ENCODE data around the gene ANGPTL5. TPM values are rescaled to one million over a fixed set of nuclear protein-coding genes. Genes with fewer than 3 reads are reported as not detected.

ANGPTL5 gene
- total RNA-seq: not detected in 2 replicates

DNA sequence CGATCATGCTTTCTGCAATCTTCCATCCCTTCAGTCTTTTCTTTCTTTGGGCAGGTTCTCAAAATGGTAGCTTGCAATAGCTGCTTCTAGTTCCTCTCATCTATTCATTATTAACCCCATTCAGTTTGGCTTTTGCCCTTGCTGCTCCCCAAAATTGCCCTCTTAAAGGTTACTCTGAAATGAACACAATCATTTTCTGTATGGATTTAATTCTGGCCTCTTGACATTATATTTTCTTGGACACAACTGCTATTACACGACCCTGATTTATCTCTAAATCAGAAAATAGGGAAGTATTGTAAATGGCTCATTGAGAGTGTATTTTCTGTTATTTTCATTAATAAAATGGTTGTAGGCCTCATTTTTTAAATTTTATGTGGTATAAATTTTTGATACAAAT, at the start of gene ANGPTL5:
TSS of gene ANGPTL5 (minus strand) at position 101 of the 400 bp plus-strand sequence. CDS start 8,613 bp downstream, outside the sequence.

DNA sequence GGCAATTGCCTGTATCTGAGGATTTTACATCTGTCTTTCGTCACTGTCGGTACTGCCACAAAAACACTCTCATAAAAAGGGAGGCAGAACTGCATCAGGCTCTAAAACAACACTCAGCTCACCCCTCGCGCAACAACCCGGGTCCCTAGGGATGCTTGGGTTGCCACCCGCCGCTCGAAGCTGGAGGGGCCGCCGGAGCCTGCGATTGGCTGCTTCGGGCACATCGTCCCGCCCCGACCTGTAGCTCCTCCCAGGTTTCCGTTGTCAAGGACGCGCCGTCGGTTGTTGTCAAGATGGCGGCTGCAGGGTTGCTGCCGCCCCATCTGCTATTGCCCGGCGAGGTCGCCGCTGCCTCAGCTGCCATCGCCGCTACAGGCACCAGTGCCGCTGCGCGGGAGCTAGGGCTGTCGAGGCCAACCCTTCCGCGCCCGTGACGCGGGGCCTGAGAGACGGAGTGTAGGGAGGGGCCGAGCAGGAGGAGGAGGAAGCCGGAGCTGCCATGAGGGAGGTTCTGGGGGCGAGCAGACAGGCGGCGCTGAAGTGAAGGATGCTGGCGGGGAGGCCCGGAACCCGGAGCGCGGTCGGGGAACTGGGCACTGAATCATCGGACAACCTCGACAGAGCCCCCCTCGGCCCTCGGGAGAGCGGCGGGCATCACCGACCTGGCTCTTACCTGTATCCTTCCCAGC, 1.4 kb downstream of the ANGPTL5 start, which contains the start of gene CEP126:
TSS of gene CEP126 (plus strand) at position 273 of the 689 bp plus-strand sequence. CDS start at position 548, 275 bp downstream.

Other genes with a start within 250 kb of the ANGPTL5 start
- gene CEP126, start 1.5 kb downstream of the ANGPTL5 start, total RNA-seq: 1.0 and 1.7 TPM in 2 replicates
- gene CFAP300, start 130.9 kb upstream of the ANGPTL5 start, total RNA-seq: 3.0 and 5.1 TPM in 2 replicates
- 195 and 207 TPM in 2 replicates for gene YAP1, start 193.9 kb upstream of the ANGPTL5 start, total RNA-seq